Adrenal gland (tissue), 5 donors: ENCODE data around the gene RCOR3.

Experiments used
- POLR2A ChIP-seq, 2 donors: fragments of 450-650 bp; IDR thresholded peaks; one replicate each; pipeline ENCODE4 v1.6.1; 2017; ENCODE audit warnings: antibody characterized with exemption in 2 of 2, mild to moderate bottlenecking in 2 of 2, moderate library complexity in 1 of 2
- TF ChIP-seq, protein P1 (sequence below), 6 experiments: fragments of 450-650 bp in 4 of 6; fragments of 200-600 bp in 2 of 6; sonication (generic) in 1 of 6; IDR thresholded peaks; 1 replicate in 5 of 6; 2 replicates in 1 of 6; pipeline versions ENCODE4 v1.5.1 to v1.8.0; 2016 to 2021; ENCODE audit warnings: antibody characterized with exemption in 6 of 6, mild to moderate bottlenecking in 2 of 6, moderate library complexity in 1 of 6
- donor health status: DM: no; HTN: no; CAD: no.

DNA sequence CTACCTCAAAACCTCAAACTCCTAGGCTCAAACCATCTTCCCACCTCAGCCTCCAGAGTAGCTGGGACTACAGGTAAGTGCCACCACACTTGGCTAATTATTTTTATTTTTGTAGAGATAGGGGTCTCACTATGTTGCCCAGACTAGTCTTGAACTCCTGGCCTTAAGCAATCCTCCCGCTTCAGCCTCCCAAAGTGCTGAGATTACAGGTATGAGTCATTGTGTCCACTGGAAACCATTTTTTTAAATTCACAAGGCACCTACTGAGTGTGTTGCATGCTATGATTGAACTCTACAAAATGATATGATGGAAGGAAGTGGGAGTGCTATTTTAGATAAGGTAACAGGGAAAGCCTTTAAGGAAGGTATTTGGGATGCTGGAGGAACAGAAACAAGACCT, 41.8 kb upstream of the RCOR3 start:
- no peak for TF ChIP-seq POLR2A (IDR thresholded peaks at IDR 0.05)
- TF ChIP-seq, protein P1, sequence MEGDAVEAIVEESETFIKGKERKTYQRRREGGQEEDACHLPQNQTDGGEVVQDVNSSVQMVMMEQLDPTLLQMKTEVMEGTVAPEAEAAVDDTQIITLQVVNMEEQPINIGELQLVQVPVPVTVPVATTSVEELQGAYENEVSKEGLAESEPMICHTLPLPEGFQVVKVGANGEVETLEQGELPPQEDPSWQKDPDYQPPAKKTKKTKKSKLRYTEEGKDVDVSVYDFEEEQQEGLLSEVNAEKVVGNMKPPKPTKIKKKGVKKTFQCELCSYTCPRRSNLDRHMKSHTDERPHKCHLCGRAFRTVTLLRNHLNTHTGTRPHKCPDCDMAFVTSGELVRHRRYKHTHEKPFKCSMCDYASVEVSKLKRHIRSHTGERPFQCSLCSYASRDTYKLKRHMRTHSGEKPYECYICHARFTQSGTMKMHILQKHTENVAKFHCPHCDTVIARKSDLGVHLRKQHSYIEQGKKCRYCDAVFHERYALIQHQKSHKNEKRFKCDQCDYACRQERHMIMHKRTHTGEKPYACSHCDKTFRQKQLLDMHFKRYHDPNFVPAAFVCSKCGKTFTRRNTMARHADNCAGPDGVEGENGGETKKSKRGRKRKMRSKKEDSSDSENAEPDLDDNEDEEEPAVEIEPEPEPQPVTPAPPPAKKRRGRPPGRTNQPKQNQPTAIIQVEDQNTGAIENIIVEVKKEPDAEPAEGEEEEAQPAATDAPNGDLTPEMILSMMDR (IDR thresholded peaks at IDR 0.05): no peak
